PC-9 (cell line): Measurements from ENCODE around the gene GOLGB1. TPM values are rescaled to one million over a fixed set of nuclear protein-coding genes. Genes with fewer than 3 reads are reported as not detected.

Experiments used
- BruUV-seq: library from RNA; stranded (reverse); fragments of 400-500 nt; replicated peaks from 2 replicates; lab custom pipeline; 2021; lab: Mats Ljungman, UMichigan
- CTCF ChIA-PET: fragments of 300-600 bp; sonication (Branson Sonifier 250); formaldehyde crosslinking; loops from one replicate; lab custom pipeline; 2022; ENCODE audit warnings: antibody characterized with exemption; lab: Charles Lee
- POLR2A ChIA-PET: fragments of 300-600 bp; sonication (Branson Sonifier 250); formaldehyde crosslinking; loops from one replicate; lab custom pipeline; 2022; ENCODE audit warnings: antibody characterized with exemption; ENCODE audit not compliant: unreplicated experiment; lab: Charles Lee
- DNase-seq, 2 experiments: peaks; one replicate each; pipeline versions ENCODE4 v3.0.0 to v3.0.0-alpha.2; 2015 to 2022; ENCODE audit warnings: mixed read lengths in 1 of 2
- H2AFZ ChIP-seq: fragments of 200-600 bp; sonication (generic); 2 replicates; pipeline ENCODE4 v1.8.1; 2017; ENCODE audit warnings: antibody characterized with exemption
- H3F3A ChIP-seq: fragments of 200-600 bp; sonication (generic); 2 replicates; pipeline ENCODE4 v1.8.1; 2017; ENCODE audit warnings: antibody characterized with exemption, mild to moderate bottlenecking, low read depth; ENCODE audit not compliant: insufficient read depth
- H3K27ac ChIP-seq: fragments of 200-600 bp; sonication (generic); 2 replicates; pipeline ENCODE4 v1.6.1; 2016; ENCODE audit warnings: mixed run types
- H3K27me3 ChIP-seq: fragments of 200-600 bp; sonication (generic); 2 replicates; pipeline ENCODE4 v1.6.1; 2016; ENCODE audit warnings: low read depth, mixed run types; ENCODE audit not compliant: insufficient read depth
- H3K36me3 ChIP-seq: fragments of 200-600 bp; sonication (generic); 2 replicates; pipeline ENCODE4 v1.6.1; 2016; ENCODE audit warnings: low read depth, mixed run types
- H3K4me1 ChIP-seq: fragments of 200-600 bp; sonication (generic); replicated peaks from 2 replicates; pipeline ENCODE4 v1.6.1; 2016; ENCODE audit warnings: mixed run types; ENCODE audit not compliant: insufficient read depth
- H3K4me2 ChIP-seq: fragments of 200-600 bp; sonication (generic); 2 replicates; pipeline ENCODE4 v1.6.1; 2017; ENCODE audit warnings: mixed run types
- H3K4me3 ChIP-seq: fragments of 200-600 bp; sonication (generic); 2 replicates; pipeline ENCODE4 v1.6.1; 2016; ENCODE audit warnings: mixed run types
- H3K79me2 ChIP-seq: fragments of 200-600 bp; sonication (generic); 2 replicates; pipeline ENCODE4 v1.6.1; 2017; ENCODE audit warnings: low read depth, mixed run types
- H3K9me2 ChIP-seq: fragments of 200-600 bp; sonication (generic); 2 replicates; pipeline ENCODE4 v1.8.1; 2017; ENCODE audit warnings: mild to moderate bottlenecking; ENCODE audit not compliant: insufficient read depth
- H3K9me3 ChIP-seq: fragments of 200-600 bp; sonication (generic); 2 replicates; pipeline ENCODE4 v1.8.1; 2016; ENCODE audit warnings: low read depth; ENCODE audit not compliant: insufficient read depth
- H4K20me1 ChIP-seq: fragments of 200-600 bp; sonication (generic); 2 replicates; pipeline ENCODE4 v1.8.1; 2017; ENCODE audit not compliant: insufficient read depth
- CTCF ChIP-seq: fragments of 200-600 bp; sonication (generic); conservative IDR thresholded peaks from 2 replicates; pipeline ENCODE4 v1.6.1; 2017; ENCODE audit warnings: mixed run types, antibody characterized with exemption, mild to moderate bottlenecking, moderate library complexity
- EZH2 ChIP-seq: fragments of 200-600 bp; sonication (generic); IDR thresholded peaks from 2 replicates; pipeline ENCODE4 v1.8.0; 2017; ENCODE audit warnings: antibody characterized with exemption, low read depth
- intact Hi-C: fragments of 100-400 bp; cut with micrococcal nuclease; formaldehyde crosslinking; loops from one replicate; pipeline ENCODE4 v1.10.0; 2022; ENCODE audit not compliant: unreplicated experiment
- total RNA-seq: library from RNA; stranded (reverse); gene quantifications from 2 replicates; pipeline ENCODE4 v1.2.3, GENCODE V29; 2021

GOLGB1 gene
- total RNA-seq, 1 experiment from 2014 or later, result 73.1 TPM

GRCh38 chr3:121736112-121736511 lies 13.4 kb downstream of the GOLGB1 start:
- BruUV-seq, result no TSS peak
- TF ChIP-seq CTCF (no peak), EZH2 (no peak)
- intact Hi-C loops, result no loop called here
- POLR2A ChIA-PET, result no interaction called here
- Histone ChIP-seq H3K4me3 (no peak overlapping the region), H3K79me2 (peaks cover 90% of the 10 kb centered on the region), H3K36me3 (peaks cover 10% of the 10 kb centered on the region; the same call in 1 of the 2 replicates), H3K9me2 (no peaks in the 10 kb centered on the region), H3K27me3 (no peaks in the 10 kb centered on the region), H4K20me1 (peaks cover 90% of the 10 kb centered on the region), H2AFZ (no peak overlapping the region), H3K9me3 (no peaks in the 10 kb centered on the region), H3F3A (no peaks in the 10 kb centered on the region), H3K4me1 (no peaks in the 10 kb centered on the region), H3K27ac (no peak overlapping the region), H3K4me2 (no peak overlapping the region)
- CTCF ChIA-PET, result no interaction called here
- no peak for DNase-seq

GRCh38 chr3:121735047-121735696 lies 14.4 kb downstream of the GOLGB1 start:
- H4K20me1 ChIP-seq, result peaks cover 90% of the 10 kb centered on the region
- no peaks in the 10 kb centered on the region for H3K4me1 ChIP-seq
- no peaks in the 10 kb centered on the region for H3K9me3 ChIP-seq
- intact Hi-C loops, result no loop called here
- H3K9me2 ChIP-seq, result no peaks in the 10 kb centered on the region
- H3F3A ChIP-seq, result no peaks in the 10 kb centered on the region
- no peak overlapping the region for H2AFZ ChIP-seq
- no peak for DNase-seq
- ChIA-PET POLR2A (no interaction called here), CTCF (no interaction called here)
- TF ChIP-seq EZH2 (no peak), CTCF (no peak)
- H3K4me3 ChIP-seq, result no peak overlapping the region
- H3K27ac ChIP-seq, result no peak overlapping the region
- no TSS peak for BruUV-seq
- no peaks in the 10 kb centered on the region for H3K27me3 ChIP-seq
- peaks cover 7% of the 10 kb centered on the region; the same call in 1 of the 2 replicates for H3K36me3 ChIP-seq
- H3K79me2 ChIP-seq, result peaks cover 81% of the 10 kb centered on the region
- no peak overlapping the region for H3K4me2 ChIP-seq

GRCh38 chr3:121730940-121731687 lies 18.4 kb downstream of the GOLGB1 start:
- peaks cover 7% of the 10 kb centered on the region; the same call in 1 of the 2 replicates for H3F3A ChIP-seq
- H3K4me2 ChIP-seq, result no peak overlapping the region
- H3K4me1 ChIP-seq, result no peaks in the 10 kb centered on the region
- CTCF ChIA-PET, result no interaction called here
- POLR2A ChIA-PET, result no interaction called here
- no TSS peak for BruUV-seq
- H3K4me3 ChIP-seq, result no peak overlapping the region
- DNase-seq, result no peak
- no peaks in the 10 kb centered on the region for H3K9me2 ChIP-seq
- no peaks in the 10 kb centered on the region for H3K9me3 ChIP-seq
- H3K79me2 ChIP-seq, result peaks cover 41% of the 10 kb centered on the region
- no peak for TF ChIP-seq CTCF
- no peak for TF ChIP-seq EZH2
- intact Hi-C loops, result no loop called here
- no peak overlapping the region for H2AFZ ChIP-seq
- H3K27ac ChIP-seq, result no peak overlapping the region
- peaks cover 55% of the 10 kb centered on the region for H4K20me1 ChIP-seq
- no peaks in the 10 kb centered on the region for H3K27me3 ChIP-seq
- H3K36me3 ChIP-seq, result peaks cover 11% of the 10 kb centered on the region; the same call in 1 of the 2 replicates
